Calu3 (cell line): ENCODE data around the gene KDF1. TPM values are rescaled to one million over a fixed set of nuclear protein-coding genes. Genes with fewer than 3 reads are reported as not detected.

Experiments
- BruUV-seq: library from RNA; stranded (reverse); fragments of 400-500 nt; replicated peaks from 2 replicates; lab custom pipeline; 2021; lab: Mats Ljungman, UMichigan
- CTCF ChIA-PET: fragments of 300-600 bp; sonication (Branson Sonifier 250); formaldehyde crosslinking; loops from one replicate; lab custom pipeline; 2022; ENCODE audit warnings: antibody characterized with exemption; lab: Charles Lee
- DNase-seq: peaks from one replicate; pipeline ENCODE4 v3.0.0; 2022
- H3K27ac Mint-ChIP-seq: one replicate; pipeline ENCODE4 v1.8.0; 2022; ENCODE audit warnings: mixed read lengths; ENCODE audit not compliant: unreplicated experiment
- H3K27me3 Mint-ChIP-seq: one replicate; pipeline ENCODE4 v1.8.0; 2022; ENCODE audit warnings: mixed read lengths; ENCODE audit not compliant: unreplicated experiment
- H3K36me3 Mint-ChIP-seq: one replicate; pipeline ENCODE4 v1.8.0; 2022; ENCODE audit warnings: mild to moderate bottlenecking, moderate library complexity, mixed read lengths; ENCODE audit not compliant: insufficient read depth, unreplicated experiment
- H3K4me1 Mint-ChIP-seq: one replicate; pipeline ENCODE4 v1.8.0; 2022; ENCODE audit warnings: mild to moderate bottlenecking, low read depth, mixed read lengths; ENCODE audit not compliant: unreplicated experiment
- H3K4me3 Mint-ChIP-seq: one replicate; pipeline ENCODE4 v1.8.0; 2022; ENCODE audit warnings: mild to moderate bottlenecking, low read depth, moderate library complexity, mixed read lengths; ENCODE audit not compliant: unreplicated experiment
- H3K9me3 Mint-ChIP-seq: one replicate; pipeline ENCODE4 v1.8.0; 2022; ENCODE audit warnings: low read depth, mixed read lengths; ENCODE audit not compliant: unreplicated experiment
- CTCF ChIP-seq: fragments of 200-600 bp; IDR thresholded peaks from one replicate; pipeline ENCODE4 v1.8.0; 2022; ENCODE audit warnings: antibody characterized with exemption; ENCODE audit not compliant: unreplicated experiment
- intact Hi-C: fragments of 100-400 bp; cut with micrococcal nuclease; formaldehyde crosslinking; loops from one replicate; pipeline ENCODE4 v1.10.0; 2022; ENCODE audit not compliant: unreplicated experiment
- total RNA-seq: library from RNA; stranded (reverse); gene quantifications from 2 replicates; pipeline ENCODE4 v1.2.3, GENCODE V29; 2022

KDF1 gene
- total RNA-seq, 1 experiment from 2014 or later: 18.9 TPM

- peaks cover 93% of the 10 kb centered on the region for H3K36me3 Mint-ChIP-seq
- intact Hi-C loops: loop anchor here (2.0 kb wide), 2 partner anchors 29 to 101 kb away; no protein-coding TSS in a partner anchor
- CTCF ChIA-PET: interaction anchor here (1.5 to 2.4 kb wide), 2 partner anchors 28 to 101 kb away, joined by 6 to 24 read pairs; no protein-coding TSS in a partner anchor
- no peaks in the 10 kb centered on the region for H3K27me3 Mint-ChIP-seq
- H3K27ac Mint-ChIP-seq: peak overlapping the region; percentile 95
- no peak for TF ChIP-seq CTCF
- H3K9me3 Mint-ChIP-seq: no peaks in the 10 kb centered on the region
- BruUV-seq: no TSS peak
- peak overlapping the region; percentile 81 for H3K4me3 Mint-ChIP-seq
- H3K4me1 Mint-ChIP-seq: peaks cover 26% of the 10 kb centered on the region
- no peak for DNase-seq
Observed at GRCh38 chr1:26996024-26996423, 35.8 kb upstream of the KDF1 start.

- Mint-ChIP-seq H3K4me3 (peak overlapping the region; percentile 81), H3K27ac (peak overlapping the region; percentile 95), H3K36me3 (peaks cover 90% of the 10 kb centered on the region), H3K4me1 (peaks cover 29% of the 10 kb centered on the region), H3K27me3 (no peaks in the 10 kb centered on the region), H3K9me3 (no peaks in the 10 kb centered on the region)
- BruUV-seq: TSS peak; percentile 38
- CTCF ChIA-PET: interaction anchor here (0.6 to 1.9 kb wide), 3 partner anchors 26 to 29 kb away, joined by 3 to 6 read pairs (median 3); no protein-coding TSS in a partner anchor
- no peak for DNase-seq
- intact Hi-C loops: no loop called here
- no peak for TF ChIP-seq CTCF
Observed at GRCh38 chr1:26994787-26995517, 34.7 kb upstream of the KDF1 start.

- Mint-ChIP-seq H3K36me3 (peaks cover 90% of the 10 kb centered on the region), H3K4me1 (peaks cover 36% of the 10 kb centered on the region), H3K4me3 (peak overlapping the region; percentile 81), H3K27me3 (no peaks in the 10 kb centered on the region), H3K27ac (peak overlapping the region; percentile 95), H3K9me3 (no peaks in the 10 kb centered on the region)
- BruUV-seq: no TSS peak
- no peak for DNase-seq
- CTCF ChIA-PET: interaction anchor here (0.6 to 1.9 kb wide), 3 partner anchors 26 to 28 kb away, joined by 3 to 6 read pairs (median 3); no protein-coding TSS in a partner anchor
- no peak for TF ChIP-seq CTCF
- intact Hi-C loops: no loop called here
Observed at GRCh38 chr1:26994020-26994786, 33.9 kb upstream of the KDF1 start.

- peak; percentile 89 for DNase-seq
- peaks cover 37% of the 10 kb centered on the region for H3K4me1 Mint-ChIP-seq
Observed at GRCh38 chr1:26993237-26994019, 33.2 kb upstream of the KDF1 start, which contains the start of gene TRNP1. TSS of gene TRNP1 (plus strand) at chr1:26993692. CDS start at chr1:26993787, 95 bp downstream.

More at GRCh38 chr1:26993237-26994019, 33.2 kb upstream of the KDF1 start, which contains the start of gene TRNP1:
- TF ChIP-seq CTCF: no peak
- BruUV-seq: no TSS peak
- Mint-ChIP-seq H3K27me3 (no peaks in the 10 kb centered on the region), H3K9me3 (no peaks in the 10 kb centered on the region), H3K27ac (peak within 1 kb of the TSS; percentile 98), H3K36me3 (peaks cover 84% of the 10 kb centered on the region), H3K4me3 (peak within 1 kb of the TSS; percentile 81)
- CTCF ChIA-PET: interaction anchor here (0.7 kb wide), 1 partner anchor 24 kb away, joined by 4 read pairs; no protein-coding TSS in a partner anchor
- intact Hi-C loops: no loop called here
